Stimulated activated CD8-positive, alpha-beta memory T cell treated with anti-CD3 and anti-CD28 coated beads, Interleukin-4, amount 100 ng/mL, for 1 hour (primary cell): ENCODE measurements around the gene TAS2R3.
"Not testable (repeated sequence)": the region's sequence is repeated elsewhere in the genome, so short reads cannot be mapped to it uniquely, and the experiment has no call there.

Experiments
- DNase-seq, 2 donors: peaks; one replicate each; pipeline ENCODE4 v3.0.0-alpha.2; 2020; ENCODE audit warnings: low read depth in 2 of 2, low spot score in 1 of 2

Gene TAS2R3

GRCh38 chr7:141763797-141764196, at the start of gene TAS2R3:
TSS of gene TAS2R3 (plus strand) at chr7:141764097. CDS start at chr7:141764159, 62 bp downstream.
- DNase-seq = no peak

DNA sequence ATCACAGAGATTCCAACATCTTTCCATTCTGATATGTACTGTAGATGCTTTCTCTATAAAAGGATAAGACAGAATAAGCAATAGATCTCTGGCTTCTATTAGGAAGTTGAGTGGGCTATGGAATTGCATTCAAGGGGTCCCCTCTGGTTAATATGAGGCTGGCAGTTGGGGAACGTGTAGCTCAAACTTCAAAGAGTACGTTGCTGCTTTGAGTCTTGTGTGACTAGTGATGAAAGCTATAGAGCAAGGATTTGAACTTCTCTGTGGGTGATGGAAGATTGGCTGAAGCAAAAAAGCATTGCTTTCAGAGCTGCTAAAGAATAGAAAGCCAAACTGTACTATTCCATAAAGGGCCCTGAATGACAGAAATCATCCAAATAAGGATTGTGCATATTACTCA, 49.3 kb upstream of the TAS2R3 start:
- DNase-seq = no peak

- DNase-seq = no peak
Measured at GRCh38 chr7:141715018-141715417, 48.9 kb upstream of the TAS2R3 start.

- no peak for DNase-seq
Measured at GRCh38 chr7:141715794-141716689, 47.9 kb upstream of the TAS2R3 start.

GRCh38 chr7:141717450-141717849, 46.4 kb upstream of the TAS2R3 start:
- no peak for DNase-seq

DNA sequence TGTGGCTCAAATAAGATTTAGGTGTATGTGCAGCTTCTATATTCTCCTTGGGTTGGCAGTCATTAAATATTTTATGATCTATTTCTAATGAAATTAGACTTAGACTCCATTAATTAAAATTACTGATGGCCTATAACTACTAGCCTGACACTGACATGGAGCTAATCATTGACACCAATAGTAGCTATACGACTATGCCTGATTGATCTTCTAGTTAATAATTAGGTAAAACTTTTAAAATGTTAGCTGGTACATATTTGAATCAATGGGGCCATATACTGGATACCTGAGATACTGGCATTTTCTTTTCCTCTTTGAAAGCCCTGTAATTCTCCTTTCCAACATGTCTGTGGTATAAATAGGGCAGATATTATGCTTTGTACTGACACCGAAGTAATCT, 41.4 kb upstream of the TAS2R3 start:
- no peak for DNase-seq

DNA sequence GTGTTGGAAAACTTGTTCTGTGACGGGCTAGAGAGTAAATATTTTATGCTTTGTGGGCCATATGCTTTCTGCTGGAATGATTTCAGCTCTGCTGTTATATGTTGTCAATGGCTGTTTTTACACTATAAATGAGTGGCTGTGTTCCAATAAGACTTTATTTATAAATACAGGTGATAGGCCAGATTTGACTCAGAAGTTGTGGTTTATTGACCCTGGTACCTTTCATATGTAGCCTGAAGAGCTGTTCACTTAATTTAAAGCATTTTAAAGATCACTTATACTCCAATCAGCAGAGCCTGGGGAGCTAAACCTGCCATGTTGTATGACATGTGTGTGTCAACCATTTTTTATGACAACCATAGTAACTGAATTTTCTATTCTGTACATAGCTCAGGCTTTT, 34.9 kb upstream of the TAS2R3 start:
- no peak for DNase-seq

- DNase-seq = no peak
Measured at GRCh38 chr7:141731476-141732149, 32.3 kb upstream of the TAS2R3 start.

DNA sequence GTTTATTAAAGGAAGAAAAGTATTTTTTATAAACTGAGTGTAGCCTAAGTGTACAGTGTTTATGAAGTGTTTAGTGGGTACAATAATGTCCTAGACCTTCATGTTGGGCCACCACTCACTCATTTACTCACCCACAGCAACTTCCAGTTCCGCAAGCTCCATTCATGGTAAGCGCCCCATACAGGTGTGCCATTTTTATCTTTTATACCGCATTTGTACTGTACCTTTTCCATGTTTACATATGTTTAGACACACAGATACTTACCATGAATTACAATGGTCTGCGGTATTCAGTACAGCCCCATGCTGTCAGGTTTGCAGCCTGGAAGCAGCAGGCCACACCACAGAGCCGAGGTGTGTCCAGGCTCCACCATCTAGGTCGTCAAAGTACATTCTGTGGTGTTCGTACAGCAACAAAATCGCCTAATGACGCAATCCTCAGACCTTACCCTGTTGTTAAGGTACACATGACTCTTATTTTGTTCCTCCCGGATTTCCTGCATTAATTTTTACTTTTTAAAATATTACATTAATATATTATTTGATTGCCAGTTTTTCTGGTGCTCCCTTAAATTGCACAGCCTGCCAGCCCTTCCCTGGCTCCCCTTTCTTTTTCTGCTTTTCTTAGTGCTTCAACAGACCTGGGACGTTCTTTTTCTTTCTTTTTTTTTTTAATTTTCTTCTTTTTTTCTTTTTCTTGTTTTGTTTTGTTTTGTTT, 26.6 kb upstream of the TAS2R3 start:
- no peak for DNase-seq

DNA sequence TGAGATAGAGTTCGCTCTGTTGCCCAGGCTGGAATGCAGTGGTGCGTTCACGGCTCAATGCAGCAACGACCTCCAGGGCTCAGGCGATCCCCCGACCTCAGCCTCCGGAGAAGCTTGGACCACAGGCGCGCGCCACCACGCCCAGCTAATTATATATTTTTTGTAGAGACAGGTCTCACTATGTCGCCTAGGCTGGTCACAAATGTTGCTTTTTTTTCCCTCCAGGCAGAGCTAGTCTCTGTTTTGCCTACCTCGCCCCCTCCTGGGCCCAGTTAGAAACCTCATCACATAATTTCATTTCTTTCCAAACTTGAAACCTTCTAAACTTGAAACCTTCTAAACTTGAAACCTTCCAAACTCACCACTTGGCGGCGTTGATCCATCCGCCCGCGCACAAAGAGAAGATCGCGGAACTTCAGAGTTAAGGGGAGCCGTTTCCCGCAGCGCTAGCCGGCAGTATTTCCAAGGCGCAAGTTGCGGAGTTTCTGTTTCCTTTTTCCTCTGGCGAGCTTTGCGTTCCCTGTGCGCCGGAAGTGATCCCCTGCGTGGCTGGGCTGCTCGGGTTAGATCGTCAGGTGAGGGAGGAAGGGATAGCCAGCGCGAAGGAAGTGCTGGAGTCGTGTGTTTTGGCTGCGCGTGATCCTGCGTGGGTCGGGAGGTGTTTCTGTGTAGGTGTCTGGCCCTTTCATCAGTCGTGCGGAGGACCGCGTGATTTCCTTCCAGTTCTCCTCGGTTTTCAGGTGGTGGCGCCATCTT, 25.9 kb upstream of the TAS2R3 start, which contains the start of gene SSBP1:
SSBP1 (plus strand) TSS at position 523 of the 756 bp plus-strand sequence. CDS start 809 bp downstream, outside the sequence.
- peak; percentile 70 to 80 for DNase-seq

GRCh38 chr7:141738592-141739013, 25.3 kb upstream of the TAS2R3 start:
- no peak for DNase-seq

GRCh38 chr7:141739250-141739649, 24.6 kb upstream of the TAS2R3 start:
- no peak for DNase-seq

- DNase-seq = no peak
Measured at GRCh38 chr7:141742229-141742628, 21.7 kb upstream of the TAS2R3 start.

DNA sequence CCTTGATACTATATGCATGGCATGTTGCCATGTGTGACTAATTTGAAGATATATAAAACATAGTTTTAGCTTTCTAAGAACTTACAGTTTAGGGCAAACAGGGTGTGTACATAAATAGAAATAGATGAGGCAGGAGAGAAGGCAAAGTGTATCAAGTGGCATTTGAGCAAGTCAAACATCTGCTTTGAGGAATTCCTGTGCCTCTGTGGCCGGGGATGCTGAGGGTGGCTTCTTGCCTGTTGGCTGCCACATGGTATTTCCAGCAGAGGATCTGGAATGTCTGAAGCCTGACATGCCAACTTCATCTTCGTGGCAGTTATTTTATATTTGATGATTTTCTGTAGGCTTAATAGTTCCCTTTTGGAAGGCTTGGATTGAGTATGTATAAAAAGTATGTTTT, 19.8 kb upstream of the TAS2R3 start:
- DNase-seq = no peak

DNA sequence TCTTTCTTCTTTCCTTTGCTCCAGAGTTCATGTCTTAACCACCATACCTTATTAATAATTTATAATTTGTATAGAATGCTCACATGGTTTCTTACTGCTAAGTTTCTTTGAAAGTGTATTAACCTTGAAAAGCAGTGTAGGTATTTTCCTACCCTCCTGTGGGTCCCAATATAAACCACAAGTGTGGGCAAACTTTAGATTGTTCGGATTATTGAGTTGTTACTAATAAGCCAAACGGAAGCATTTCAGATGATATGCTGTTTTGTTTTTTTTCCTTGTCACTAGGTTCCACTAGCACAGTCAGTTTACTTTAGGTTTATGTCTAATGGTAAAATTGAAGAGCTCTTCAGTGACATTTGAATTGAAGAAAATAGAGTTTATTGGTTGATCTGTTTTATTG, 15.5 kb upstream of the TAS2R3 start:
- DNase-seq = no peak

- not testable (repeated sequence) for DNase-seq
Measured at GRCh38 chr7:141751904-141752303, 12.0 kb upstream of the TAS2R3 start.

DNA sequence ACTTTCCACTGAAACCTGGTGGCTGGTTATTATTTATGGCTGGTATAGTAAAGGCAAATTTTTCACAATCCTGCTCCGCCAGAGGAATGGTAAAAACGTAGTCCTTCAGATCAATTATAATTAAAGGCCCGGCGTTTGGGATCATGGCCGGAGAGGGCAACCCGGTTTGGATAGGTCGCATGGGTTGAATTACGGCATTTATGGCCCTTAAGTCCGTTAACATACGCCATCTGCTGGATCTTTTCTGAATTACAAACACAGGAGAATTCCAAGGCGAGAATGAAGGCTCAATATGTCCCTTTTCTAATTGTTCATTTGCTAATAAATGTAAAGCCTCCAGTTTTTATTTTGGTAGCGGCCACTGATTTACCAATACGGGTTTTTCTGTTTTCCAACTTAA, 11.3 kb upstream of the TAS2R3 start:
- no peak for DNase-seq

DNA sequence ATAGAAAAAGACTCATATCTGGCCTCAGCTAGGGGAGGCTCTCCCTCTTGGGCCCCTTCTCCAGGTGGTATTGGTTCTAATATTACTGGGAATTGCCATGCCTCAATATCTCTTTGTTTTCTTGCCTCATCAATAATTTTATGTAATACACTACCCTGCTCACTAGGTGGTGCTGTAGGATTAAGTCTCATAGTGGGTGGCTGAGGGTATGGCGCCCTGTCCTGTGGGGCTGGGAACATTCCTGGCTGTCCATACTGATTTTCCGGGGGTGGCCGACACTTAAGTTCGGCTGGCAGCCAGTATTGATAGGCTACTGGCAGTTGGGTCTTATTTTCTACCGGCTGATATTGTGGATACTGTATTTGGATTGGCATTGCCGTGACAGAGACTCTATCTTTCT, 9.0 kb upstream of the TAS2R3 start:
- no peak for DNase-seq

- DNase-seq = not testable (repeated sequence)
Measured at GRCh38 chr7:141770083-141770583, 6.2 kb downstream of the TAS2R3 start.

DNA sequence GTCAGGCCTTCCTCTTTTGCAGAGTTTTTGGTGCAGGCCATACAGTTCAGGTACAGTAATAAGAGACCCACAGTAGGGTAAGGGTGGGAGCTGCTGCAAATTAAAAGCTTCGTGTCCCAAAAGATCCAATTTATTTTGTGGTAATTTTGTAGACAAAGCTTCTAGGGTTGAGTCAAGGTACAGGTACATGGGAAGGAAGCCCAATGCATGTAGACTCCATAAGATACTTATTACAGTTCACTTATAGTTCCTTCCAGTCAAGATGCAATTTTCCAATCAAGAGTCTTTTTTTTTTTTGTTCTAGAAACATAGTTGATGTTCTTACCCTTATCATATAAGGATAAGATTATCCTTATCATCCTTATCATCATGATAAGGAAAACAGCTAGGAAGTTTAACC, 12.5 kb downstream of the TAS2R3 start, which contains the start of gene TAS2R4:
TAS2R4 (plus strand) TSS at position 301 of the 400 bp plus-strand sequence. CDS start 1,815 bp downstream, outside the sequence.
- no peak for DNase-seq
